GM18520 (cell line): ENCODE measurements around the gene SULF2.

ENCODE experiments used
- ATAC-seq: cut with Tn5 transposase; IDR thresholded peaks from one replicate; pipeline ENCODE4 v1.9.1; 2021; ENCODE audit not compliant: unreplicated experiment

Gene SULF2

GRCh38 chr20:47765271-47765670 is 20.0 kb downstream of the SULF2 start:
- ATAC-seq, result no peak

DNA sequence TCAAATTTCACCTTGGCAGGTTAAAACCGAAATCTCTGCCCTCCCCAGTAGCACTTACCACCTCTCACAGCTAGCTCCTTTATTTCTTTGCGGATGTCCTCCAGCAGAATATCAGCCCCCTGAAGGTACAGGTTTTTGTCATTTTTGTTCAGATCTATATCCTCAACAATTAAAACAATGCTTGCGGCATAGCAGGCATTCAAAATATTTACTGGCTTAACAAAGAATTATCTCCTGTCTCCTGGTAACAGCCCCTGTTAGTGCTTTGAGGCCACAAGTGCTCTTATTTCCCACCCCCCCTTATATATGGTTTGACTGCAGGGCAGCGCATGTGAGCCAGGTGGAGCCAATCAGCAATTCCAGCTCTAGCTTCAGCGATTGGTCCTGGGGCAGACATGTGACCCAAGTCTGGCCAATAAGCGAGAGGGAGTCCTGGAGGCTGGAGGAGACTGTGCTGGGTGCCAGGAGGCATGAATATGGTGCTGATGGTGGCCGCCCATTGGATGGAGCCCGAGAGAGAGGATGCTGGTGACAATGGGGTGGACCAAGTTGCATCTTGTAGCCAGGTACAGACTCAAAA is 21.0 kb downstream of the SULF2 start:
- ATAC-seq, result no peak

- ATAC-seq, result no peak
These were observed 22.5 kb downstream of the SULF2 start for GRCh38 chr20:47762699-47763268.

DNA sequence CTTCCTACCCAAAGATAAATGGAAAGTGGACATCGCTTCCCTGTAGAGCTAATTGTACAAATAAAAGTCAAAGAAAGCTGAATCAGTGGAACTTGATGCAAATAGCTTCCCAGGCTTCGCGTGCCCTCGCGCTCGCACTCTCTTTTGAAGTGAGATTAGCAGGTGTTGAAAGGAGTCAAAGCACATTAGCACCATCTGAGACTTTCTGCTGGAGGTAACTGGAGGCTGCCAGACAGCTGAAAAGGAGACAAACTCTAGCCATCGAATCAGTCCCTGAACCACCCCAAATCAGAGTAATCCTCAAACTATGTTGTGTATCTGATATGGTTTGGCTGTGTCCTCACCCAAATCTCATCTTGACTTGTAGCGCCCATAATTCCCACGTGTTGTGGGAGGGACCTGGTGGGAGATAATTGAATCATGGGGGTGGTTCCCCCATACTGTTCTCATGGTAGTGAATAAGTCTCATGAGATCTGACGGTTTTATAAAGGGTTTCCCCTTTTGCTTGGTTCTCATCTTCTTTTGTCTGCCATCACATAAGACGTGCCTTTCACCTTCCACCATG is 23.7 kb downstream of the SULF2 start:
- no peak for ATAC-seq

GRCh38 chr20:47760686-47761481 is 24.4 kb downstream of the SULF2 start:
- ATAC-seq, result no peak

- ATAC-seq, result no peak
These were observed 26.5 kb downstream of the SULF2 start for GRCh38 chr20:47758517-47759450.

DNA sequence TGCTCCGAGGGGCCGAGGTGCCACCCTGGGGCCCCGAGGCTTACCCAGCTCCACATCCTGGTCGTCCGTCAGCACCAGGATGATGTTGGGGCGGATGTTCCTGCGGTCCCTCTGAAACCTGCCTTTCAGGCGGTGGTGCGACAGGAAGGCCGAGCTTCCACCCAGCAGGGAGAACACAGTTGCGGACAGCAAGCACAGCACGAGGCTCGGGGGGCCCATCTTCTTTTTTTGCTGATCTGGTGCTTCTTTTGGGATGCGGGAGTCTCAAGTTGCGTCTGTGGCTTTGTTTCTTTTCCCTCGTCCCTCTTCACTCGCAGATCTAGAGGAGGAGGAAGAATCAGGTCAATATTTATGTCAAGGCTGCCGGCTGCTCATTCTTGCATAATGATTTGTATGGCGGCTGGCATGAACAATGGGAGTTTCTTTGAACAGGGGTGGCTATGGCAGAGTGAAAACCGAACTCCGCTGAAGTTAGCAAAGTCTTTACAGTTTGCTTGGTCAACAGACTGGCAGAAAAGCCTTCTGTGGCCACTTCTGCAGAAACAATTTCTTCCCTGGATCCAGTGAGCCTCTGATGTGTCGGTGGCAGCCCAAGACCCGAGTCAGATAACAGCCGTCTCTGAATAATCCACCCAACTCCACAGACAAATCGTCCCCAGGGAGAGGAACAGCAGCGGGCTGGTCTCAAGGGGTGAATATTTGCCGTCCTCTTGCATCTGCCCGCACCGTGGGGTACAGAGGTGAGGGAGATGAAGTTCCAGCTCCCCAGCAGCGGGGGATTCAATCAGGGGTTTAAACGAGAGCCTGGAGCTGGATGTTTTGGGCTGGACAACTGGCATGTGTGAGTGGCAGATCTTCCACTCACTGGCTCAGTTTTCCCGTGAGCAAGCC is 27.9 kb downstream of the SULF2 start:
- no peak for ATAC-seq

DNA sequence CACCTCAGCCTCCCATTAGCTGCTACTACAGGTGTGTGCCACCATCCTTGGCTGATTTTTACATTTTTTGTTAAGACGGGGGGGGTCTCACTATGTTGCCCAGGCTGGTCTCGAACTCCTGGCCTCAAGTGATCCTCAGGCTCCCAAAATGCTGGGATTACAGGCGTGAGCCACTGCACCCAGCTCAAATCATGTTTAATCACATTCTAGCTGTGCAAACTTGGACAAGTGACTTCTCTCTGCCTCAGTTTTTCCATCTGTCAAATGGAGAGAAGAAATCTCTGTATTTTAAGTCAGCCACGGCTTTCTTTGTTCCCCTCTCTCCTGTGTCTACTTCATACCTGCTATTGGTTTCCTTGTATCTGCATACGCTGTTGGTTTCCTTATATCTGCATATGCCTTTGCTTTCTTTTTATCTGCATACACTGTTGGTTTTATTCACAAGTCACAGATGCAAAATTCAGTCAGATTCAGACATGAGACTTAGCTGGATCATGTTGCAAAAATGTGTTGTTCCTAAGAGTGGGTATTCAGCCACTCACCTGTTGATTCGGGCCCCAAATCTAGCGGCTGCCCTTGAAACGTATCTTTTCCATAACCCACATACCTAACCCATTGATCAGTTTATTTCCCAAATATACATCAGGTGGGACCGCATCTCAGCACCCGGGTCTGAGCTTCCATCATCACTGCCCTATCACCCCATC is 30.2 kb downstream of the SULF2 start:
- ATAC-seq, result no peak

- no peak for ATAC-seq
These were observed 30.9 kb downstream of the SULF2 start for GRCh38 chr20:47754388-47754715.

- ATAC-seq, result no peak
These were observed 31.5 kb downstream of the SULF2 start for GRCh38 chr20:47753576-47754387.

DNA sequence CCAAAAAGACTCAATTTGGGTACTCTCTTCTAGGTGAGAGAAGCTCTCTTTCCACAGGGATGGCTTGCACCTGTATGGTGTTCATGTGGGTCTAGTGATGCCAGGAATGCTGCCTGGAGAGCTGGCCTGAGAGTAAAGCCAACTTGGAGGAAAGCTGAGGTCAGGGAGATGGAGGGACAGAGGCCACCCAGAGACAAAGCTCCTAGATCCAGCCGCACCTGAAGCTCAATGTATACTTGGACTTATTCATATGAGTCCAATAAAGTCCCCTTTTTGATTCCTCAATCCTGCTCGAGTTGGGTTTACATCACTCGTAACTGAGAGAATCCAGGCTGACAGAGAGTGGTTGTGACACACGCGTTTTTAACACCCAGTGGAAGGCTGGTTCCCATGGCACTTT is 33.8 kb downstream of the SULF2 start:
- ATAC-seq, result no peak

DNA sequence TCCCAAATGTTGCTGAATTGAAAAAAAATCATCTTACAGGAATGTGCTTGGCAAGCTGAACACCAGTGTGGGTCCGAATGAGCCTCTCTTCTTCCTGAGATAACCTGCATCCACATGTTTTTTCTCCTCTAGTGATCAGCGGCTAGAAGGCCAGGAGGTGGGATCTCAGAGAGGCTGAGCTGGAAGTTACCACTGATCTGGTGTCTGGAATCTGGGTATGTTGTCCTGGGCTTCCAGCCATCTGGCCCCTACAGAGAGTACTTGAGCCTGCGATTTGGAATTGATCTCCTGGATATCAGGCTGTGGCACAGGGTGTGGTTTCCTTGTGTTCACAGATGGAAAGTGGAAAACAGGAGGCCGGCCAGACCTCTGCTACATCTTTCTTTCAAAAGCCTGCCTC is 35.9 kb downstream of the SULF2 start:
- ATAC-seq, result no peak

- ATAC-seq, result no peak
These were observed 36.5 kb downstream of the SULF2 start for GRCh38 chr20:47748823-47749222.

GRCh38 chr20:47748069-47748468 is 37.2 kb downstream of the SULF2 start:
- ATAC-seq, result no peak

DNA sequence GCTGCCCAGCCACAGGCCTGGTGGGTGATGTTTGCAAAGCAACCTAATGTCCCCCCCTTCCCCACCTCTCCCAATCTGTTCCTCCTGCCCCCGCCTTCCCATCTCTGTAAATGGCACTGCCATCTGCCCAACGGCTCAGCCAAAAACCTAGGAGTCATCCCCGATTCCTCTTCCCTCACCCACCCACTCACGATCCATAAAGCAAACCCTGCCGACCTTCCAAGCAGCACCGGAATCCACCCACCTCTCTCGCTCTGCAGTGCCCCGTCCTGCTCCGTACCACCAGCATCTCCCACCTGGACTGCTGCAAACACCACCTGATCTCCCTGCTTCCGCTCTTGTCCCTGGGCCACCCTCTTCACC is 37.6 kb downstream of the SULF2 start:
- ATAC-seq, result no peak

GRCh38 chr20:47744803-47745202 is 40.5 kb downstream of the SULF2 start:
- ATAC-seq, result no peak

DNA sequence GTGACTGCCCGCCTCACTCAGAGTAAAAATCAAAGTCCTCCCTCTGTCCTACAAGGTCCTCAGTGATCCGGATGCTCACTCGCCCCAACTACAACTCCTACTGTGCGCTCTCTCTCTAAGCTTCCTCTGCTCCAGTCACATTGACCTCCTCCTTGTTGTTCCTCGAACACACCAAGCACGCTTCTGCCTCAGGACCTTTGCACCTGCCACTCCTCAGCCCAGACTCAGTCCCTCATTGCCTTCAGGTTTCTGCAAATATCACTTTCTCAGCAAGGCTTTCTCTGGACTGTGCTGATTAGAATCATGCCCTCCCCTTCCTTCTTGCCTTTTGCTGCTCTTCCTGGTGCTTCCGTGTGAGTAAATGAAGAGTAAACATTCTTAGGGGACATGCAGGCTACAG is 41.6 kb downstream of the SULF2 start:
- ATAC-seq, result no peak

DNA sequence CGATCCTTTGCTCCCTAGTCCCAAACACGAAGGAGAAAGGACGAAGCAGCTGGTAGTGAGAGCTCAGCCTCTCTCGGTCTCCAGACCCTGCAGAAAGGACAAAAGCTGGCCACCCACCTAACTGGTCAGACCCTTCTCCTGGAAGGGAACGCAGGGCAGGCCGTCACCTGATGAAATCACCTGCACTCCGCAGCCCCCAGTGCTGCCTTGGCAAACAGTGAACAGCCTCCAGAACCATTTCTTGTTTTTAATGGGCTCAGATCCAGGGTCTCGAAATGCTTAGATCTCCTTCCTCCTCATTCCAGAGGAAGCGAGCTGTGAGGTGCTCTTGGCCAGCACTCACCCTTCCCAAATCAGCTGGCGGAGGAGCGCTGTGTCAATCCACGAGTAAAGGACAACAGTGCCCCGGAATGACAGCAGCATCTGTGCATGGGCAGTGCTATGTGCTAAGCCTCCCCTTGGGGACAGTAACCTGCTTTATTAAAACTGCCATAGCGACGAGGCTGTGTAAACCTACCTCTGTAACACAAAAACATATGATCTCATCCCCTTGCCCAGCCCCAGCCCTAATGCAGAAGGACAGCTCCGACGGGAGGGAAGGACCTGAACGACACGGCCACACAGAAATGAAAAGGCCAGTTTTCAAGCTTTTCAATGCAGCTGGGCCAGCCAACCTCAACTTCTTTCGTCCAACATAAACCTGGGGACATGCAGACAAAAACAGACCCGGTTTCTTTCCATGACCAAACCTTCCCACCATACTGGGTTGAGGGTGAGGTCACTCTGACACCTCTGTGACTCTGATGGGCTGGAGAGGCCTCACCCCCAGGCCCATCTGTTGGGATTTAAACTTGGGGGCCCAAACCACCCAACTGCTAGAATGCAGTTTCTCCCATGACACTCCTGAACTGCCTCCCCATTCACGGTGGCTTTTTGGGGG is 43.3 kb downstream of the SULF2 start:
- no peak for ATAC-seq
